Measurements from ENCODE around the gene COL23A1.

The COL23A1 gene

DNA sequence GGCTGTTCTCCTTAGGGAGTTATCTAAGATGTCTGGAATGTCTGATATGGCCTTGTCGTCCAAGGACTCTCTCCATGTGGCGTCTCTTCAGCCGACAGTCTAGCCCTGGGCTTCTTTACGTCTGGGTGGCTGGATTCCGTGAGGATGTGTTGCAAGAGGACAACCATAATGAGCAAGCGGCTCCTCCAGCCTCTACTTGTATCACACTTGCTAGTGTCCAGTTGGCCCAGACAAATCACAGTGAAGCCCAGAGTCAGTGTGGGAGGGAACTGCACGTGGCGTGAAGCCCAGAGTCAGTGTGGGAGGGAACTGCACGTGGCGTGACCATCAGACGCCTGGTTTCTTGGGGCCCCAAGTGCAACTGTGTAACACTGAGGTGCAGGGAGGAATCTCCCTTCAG lies 61.1 kb downstream of the COL23A1 start:
- DNase-seq = no peak

DNA sequence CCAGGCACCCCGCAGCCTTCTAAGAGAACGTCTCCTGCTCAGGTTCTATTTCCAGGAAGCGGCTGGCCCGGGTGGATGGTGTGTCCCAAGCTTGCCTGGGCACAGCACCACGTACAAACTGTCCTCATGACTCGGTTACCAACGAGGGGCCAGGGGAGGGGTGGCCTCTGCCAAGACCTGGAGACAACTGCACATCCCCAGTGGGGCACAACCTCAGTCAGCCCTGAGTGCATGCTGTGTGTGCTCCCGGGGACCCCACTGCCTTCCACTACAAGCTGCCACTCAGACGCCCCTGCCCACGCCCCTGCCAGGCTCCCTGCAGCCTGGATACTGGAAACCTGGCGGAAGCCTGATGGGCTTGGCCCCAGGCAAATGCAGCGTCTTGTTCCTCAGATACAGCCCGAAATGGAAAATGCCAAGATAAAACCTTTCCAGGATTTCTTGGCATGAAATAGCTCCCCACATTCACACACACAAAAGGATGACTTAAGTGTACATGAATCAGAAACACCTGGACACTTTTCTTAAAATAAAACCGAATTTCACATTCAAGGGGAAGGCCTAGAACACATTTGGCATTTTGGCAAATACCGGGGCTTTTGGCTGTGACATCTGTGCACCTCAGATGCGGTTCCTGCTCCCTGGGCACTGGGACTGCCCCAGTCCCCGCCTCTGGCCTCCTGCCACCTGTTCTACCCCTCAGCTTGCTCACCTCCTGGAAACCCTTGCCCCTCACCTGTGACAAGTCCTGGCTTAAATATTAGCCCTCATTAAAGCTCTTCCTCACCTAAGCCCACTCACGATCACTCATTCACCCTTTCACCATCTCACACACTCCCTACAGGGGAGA lies 62.5 kb downstream of the COL23A1 start:
- DNase-seq = no peak

DNA sequence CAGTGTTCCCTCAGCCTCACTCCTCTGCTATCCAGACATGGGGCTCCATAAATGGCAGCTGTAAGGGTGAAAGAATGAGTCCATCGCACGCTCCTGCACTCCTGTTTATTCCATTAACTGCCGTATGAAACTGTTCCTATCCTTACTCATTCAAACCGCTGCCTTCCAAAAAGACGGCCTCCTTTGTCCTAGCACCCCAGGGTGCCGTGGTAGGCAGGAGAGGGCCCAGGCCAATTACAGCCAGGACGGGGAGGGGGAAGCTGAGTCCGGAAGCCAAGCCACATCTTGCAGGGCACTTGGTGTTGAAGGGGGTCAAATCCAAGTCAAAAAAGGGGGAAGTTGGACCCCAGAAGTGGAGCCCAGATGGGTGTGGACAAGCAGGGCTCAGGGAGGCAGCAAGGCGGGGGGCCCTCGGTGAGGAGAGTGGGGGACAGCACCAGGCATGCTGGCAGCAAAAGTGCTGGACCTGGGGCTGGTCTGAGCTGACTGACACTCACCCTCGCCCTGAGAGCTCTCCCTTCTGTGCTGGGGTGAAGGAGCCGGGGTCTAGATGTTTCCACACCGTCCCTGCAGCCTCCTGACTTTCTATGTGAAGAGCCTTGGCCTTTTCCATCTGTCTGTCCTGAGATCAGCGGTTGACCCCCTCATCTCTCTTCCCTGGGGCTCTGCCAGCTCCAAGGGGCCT lies 63.3 kb downstream of the COL23A1 start:
- no peak for DNase-seq

DNA sequence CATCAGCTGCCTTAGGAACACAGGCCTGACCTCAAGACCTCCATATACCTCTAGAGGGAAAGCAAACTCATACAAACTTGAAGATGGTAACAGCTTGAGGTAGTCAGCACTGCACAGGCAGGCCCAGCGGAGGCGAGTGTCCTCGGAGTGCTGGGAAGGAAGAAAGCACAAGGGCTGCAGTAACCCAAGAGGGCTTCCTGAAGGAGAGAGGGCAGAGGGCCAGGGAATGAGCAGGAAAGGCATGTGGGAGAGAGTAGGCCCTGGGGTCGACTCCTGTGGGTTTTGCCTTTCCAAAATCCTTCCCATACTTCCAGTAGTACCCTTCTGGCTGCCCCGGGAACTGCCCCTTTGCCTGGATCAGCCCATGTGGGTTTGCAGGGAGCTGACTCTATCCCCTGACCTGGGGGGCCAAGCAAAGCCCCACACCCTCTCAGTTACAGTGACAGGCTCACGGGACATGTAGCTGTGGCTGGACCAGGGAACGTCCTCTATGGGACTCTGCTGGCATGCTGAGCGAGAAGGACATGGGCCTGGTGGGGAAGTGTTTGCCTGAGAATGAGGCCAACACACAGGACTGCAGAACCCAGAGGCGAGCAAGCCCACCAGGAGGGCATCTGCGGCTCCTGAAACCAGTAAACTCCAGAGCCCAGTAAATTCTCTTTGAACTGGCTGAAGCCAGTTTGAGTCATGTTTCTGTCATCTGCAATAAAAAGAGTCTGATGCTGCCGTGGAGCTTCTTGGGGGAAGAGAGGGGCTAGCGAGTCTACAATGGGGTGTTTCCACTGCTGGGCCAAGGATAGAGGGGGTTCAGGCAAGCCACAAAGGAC lies 64.1 kb downstream of the COL23A1 start:
- DNase-seq = no peak

DNA sequence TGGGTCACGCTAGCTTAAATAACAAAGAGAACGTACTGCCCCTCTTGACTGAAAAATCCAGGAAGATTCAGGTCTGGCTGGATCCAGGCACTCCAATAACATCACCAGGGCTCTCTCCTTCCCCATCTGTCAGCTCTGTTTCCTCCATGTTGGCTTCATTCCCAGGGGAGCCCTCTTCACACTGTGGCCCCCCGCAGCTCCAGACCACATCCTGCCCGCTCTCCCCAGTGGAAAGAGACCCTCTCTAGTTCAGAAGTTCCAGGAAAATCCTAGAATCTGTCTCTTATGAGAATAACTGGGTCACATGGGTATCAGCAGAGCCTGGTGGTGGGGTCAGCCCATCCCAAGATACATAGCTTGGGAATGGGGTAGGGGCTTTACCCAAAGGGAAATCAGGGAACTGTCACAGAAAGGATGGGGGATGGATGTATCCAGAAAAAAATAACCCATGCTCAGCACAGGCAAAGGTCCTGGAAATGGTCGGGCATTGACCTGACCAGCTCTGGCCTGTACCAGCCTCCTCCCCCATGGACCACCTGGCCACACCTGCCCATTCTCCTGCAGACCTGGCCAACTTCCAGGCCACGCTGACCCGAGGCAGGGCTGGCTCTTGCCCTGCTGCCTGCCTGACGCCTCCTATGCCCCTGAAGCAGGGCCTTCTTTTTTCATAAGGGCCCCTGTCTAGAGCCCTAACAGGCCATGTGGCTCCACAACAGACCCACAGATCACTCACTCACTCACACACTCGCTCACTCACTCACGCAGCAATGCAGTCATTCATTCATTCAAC lies 65.9 kb downstream of the COL23A1 start:
- no peak for DNase-seq

DNA sequence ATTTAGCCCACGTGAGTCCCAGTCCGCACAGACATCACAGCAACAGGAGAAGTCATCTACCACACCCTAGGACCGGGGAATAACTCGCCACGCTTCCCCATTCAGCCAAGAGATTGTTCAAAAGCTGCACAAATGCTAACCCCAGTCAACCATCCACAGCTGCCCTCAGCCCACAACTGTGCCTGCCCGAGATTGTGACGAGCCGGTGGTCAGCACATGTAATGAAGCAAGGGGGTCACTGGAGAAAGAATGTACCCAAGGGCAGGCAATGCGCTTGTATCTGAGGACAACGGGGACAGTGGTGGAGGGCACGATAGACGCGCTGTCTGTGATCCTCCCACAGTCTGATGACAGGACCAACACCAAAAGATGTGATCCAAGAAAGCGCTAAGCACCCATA lies 67.8 kb downstream of the COL23A1 start:
- DNase-seq = no peak

DNA sequence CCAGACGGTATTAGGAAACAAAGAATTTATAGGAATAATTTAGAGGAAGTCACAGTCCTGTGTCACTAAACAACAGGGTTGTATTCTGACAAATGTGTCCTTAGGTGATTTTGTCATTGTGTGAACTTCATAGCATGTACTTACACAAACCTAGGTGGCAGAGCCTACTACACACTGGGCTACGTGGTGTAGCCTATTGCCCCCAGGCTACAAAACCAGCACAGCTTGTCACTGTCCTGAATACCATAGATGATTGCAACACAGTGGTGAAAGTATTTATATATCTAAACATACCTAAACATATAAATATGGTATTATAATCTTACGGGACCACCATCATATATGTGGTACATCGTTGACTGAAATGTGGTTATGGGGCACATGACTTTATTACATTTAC lies 69.3 kb downstream of the COL23A1 start:
- DNase-seq = no peak

DNA sequence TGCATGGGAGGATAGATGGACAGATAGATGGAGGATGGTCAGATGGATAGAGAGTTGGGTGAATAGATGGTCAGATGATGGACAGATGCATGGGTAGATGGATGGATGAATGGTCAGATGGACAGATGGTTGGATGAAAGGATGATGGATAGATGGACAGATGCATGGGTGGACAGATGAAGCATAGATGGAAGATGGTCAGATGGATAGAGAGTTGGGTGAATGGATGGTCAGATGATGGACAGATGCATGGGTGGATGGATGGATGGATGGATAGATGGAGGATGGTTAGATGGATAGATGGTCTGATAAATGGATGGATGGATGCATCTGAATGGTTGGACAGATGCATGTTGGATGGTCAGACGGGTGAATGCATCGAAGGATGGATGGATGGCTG lies 70.4 kb downstream of the COL23A1 start:
- DNase-seq = no peak

DNA sequence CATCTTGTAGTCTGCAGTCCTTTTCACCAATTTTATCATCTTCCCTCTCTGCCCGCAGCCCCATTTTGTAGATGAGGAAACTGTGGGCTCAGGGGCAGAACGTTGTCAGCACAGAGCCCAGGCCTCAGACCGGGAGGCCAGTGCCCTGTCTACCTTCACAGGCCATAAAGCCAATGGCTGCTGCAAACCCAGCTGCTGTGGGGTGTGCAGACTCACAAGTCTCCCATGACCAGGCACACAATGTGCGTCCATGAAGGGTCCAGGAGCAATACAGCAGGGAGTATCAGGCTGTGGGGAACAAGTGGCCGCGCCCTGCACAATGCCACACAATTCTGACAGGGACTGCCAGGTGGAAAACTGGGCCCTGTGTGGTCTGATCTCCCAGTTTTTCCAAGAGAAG lies 71.0 kb downstream of the COL23A1 start:
- no peak for DNase-seq

DNA sequence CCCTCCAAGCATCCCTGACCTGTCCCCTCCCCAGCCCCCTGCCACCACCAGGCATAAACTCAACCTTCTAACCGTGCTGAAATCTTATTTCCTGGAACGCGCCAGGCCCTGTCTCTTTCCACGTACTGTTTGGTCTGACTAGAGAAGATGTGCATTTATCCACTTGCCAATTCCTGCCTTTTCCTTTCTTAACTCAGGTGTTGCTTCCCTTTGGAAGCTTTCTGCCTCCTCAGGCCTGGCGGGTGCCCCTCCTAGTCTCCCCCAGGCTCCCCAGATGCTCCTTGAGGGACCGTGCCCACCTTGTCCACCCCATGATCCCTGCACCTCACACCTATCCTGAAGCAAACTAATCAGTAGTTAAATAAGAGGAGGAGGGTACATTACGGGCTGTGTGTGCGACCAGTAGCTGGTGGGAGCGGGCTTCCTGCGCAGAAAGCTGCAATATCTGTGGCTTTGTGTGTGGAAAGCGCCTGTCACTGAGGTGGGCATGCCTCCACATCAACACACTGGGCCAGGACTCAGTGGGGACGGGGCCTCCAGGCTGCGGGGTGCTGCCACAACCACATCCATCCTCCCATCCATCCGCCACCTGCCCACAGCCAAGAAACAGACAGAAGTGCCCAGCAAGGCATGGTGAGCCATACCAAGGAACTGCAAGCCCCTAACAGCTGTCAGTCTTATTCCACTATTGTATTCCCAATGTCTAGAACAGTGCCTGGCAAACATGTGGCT lies 73.5 kb downstream of the COL23A1 start:
- no peak for DNase-seq

DNA sequence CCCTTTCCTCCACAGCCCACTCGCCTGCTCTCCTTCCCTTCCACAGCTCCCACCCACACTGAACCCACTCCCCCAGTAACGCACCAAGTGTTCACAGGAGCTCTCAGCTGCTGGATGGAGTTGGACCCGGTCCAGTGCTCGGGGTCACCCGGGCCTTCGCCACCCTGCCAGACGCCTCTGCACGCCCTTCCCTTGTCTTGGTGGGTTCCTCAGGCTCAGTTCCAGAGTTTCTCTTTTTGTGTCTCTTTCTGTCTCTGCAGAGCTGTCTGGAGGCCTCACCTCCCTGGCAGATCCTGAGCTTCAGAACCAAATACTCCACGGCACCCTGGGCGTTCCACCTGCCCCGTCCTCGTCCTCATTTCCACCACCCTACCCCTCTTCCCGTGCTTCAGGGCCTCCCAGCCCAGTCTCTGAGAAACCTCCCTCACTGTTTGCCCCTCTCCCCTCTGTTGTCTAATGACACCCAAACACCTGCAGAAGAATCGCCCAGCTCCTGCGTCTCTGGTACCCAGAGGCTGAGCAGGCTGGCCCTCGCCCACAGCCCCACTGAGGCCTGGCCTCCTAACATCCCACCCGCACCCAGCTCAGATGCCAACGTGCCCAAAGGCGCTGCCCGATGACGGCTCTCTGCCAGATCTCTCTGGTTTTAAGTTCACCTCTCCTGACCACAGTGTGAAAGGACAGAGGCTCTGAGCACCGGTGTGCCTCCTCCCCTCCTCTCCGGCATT lies 74.3 kb downstream of the COL23A1 start:
- no peak for DNase-seq

DNA sequence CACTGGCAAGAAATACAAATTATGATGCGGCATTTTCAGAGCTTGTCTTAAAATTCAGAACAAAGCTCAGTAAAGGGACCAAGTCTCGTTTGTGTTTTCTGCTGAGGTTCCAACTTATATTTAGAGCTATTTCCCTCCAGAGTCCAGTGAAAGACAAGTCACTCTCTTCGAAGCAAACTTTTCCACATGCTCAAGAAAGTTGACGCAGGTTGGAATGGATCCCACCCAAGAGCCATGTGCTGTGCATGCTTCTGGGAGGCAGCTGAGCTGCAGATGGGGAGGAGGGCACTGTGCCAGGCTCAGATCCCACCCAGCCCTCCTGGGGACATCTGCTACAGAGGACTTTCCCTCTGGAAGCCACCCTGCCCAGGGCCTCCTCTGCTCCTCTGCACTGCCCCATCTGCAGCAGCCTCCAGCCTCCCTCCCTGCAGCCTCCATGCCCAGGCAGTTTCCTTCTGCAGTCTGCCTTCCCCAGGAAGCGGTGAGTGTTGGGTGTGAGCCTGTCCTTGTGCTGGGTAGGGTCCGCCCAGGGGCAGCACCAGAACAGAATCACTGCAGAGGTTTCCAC lies 75.3 kb downstream of the COL23A1 start:
- no peak for DNase-seq

DNA sequence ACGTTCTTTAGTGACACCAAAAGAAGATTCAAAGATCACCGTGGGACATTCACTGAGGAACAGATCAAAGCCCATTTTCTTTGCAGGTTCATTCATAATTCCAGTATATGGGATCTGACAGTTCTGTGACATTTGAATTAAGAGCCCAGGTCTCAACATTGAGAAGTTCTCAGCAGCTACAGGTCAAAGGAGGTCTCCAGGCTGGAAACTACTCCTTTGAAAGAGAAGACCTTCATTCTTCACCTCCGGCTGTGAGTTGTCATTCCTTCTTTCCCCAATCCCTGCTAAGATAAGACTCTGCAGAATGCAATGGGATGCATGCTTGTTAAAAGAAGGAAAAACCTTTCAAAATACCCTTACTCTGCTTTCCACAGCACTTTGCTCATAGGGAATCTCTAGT lies 79.0 kb downstream of the COL23A1 start:
- DNase-seq = no peak

DNA sequence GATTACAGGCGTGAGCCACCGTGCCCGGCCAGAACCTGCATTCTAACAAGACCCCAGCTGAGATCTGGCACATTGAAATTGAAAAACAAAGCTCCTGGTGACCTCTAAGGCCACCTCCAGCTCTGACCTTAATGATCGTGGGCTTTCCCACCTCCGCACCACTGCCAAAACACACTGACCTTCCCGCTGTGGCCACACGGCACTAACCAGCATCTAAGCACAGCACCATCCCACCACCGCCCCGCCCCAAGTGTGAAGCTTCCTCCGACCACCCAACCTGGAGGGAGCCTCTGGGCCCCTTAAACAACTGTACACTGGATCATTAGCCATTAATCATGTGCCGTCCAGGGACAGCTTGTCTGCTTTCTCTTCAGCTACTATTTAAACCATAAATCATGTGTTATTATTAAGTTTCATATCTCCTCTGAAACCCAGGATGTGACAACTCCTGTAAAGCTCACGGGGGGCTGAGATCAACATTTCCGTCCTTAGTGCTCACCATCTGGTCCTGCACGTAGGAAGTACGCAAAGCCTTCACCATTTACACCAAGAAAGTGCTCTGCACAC lies 80.6 kb downstream of the COL23A1 start:
- DNase-seq = no peak

DNA sequence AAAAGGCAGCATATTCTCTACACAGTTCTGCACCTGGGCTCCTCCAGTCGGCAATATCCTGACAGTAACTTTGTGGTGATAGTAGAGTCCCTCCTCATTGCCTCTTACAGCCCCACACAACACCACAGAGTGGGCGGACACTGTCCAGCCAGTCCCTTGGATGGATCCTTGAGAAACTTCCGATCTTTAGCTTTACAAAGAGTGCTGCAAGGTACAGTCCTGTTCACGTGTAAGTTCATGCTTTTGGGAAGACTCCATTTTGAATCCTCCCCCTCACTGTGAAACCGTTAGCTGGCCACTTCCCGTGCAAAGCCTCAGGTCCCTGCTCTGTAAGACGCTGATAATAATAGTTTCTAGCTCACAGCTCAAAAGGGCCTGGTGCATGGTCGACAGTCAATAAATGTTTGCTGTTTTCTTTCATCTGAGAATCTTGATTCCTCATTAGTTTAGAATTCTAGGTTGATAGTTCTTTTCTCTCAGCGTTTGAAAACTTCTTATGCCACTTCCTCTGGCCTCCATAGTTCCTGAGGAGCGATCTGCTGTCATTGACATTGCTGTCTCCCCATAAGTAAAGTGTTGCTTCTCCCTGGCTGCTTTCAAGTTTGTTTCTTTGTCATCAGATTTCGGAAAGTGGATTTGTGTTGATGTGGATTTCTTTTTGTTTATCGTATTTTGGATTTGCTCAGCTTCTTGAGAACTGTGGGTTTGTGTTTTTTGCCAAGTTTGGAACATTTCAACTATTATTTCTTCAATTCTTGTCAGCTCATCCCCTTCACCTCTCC lies 82.9 kb downstream of the COL23A1 start:
- no peak for DNase-seq

DNA sequence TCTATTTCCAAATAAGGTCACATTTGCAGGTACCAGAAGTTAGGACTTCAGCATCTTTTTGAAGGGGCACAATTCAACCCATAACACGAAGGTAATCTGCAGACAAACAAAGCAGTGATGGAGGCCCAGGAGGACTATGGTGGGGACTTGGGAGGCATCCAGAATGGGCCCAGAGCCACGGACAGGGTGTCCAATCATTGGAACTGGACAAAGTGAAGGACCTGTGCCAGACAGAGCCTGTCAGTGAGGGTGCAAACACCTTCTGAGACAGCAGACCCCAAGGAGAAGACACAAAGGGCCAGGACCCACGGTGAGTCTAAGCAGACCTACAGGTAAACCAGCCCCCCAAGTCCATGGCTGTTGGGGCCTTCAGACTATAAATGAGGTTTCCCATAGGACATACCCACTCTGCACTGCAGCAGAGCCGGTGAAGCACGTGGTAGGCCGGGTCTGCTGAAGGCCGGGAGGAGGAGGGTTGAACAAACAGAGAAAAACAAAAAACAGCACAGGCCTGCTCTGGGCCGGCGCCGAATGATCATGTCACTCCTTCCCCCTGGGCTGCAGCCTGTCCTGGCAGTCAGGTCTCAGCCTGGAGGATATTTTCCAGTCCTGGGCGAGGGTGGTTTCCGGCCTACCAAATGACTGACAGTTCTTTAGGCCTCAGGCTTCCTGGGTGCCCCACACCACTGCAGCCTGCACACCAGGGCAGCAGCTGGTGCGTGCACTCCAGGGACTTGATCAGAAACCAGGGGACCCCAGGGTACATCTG lies 84.4 kb downstream of the COL23A1 start:
- DNase-seq = no peak

DNA sequence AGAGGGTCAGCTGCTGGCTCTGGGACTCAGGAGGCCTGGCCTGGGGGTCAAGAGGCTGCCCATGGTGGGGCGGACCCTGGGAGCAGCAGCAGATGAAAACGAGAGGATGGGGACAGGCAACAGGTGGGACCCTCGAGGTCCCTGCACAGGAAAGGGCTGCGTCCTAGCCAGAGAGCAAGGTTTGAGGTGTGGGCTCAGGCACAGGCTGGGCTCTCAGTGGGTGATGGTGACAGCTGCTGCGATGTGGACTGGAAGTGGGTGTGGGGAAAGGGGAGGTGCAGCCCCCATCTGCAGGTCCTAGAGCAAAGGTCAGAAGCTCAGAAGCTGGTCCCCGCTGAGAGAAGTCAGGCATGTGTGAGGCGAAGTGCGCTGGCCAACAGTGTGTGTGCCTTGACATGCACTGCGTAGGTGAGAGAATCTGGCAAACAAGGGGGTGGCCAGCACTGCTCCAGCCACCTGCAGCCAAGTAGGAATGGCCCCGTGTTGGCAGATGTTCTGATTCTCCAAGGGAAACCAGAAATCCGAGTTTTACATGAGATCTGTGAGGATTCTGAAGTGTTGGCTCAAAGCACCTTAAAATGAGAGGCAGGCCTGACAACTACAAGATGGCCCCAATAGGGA lies 85.7 kb downstream of the COL23A1 start:
- DNase-seq = no peak

DNA sequence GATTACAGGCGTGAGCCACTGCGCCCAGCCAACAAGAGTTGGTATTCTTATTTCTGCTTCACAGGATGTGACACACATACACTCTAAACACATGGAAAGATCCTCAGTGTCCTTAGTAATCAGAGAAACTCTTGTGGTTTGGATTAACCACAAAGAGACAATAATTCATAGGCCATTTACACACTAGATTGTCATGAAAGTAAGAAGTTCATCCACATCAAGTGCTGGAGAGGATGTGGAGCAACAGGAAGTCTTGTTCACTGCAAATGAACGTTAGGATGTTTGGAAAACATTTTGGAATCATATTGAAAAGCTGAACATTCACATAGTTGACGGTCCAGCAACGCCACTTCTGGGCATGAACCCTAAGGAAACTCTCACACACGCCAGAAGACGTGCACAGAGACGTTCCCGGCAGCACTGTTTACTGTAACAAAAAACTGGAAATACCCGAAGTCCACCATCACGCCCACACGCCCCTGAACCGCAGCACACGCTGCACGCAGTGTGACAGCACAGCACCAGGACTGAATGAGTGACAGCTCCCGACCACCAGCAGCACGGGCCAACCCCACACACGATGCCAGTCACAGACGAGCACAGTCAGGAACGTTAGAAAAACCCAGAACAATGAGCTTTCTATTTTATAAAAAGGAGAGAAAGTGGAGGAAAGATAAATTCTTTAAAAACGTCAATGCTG lies 87.6 kb downstream of the COL23A1 start:
- no peak for DNase-seq
